A549 treated with ZK216348 at 1 μM for 4 hours (cell line): ENCODE results near the gene PCDHGA5. TPM values are rescaled to one million over a fixed set of nuclear protein-coding genes. Genes with fewer than 3 reads are reported as not detected.

Experiments
- total RNA-seq: library from RNA; stranded (reverse); fragments of 200-300 nt; extraction: Qiagen RNA extraction; gene quantifications from 5 replicates; pipeline ENCODE4 v1.2.3, GENCODE V29; 2022; ENCODE audit warnings: low read depth

The PCDHGA5 gene
- total RNA-seq, 1 experiment from 2014 or later = 0.18 TPM

GRCh38 chr5:141397756-141398551 is 34.0 kb downstream of the PCDHGA5 start, which contains the start of gene PCDHGB5:
Gene PCDHGB5, plus strand, starts transcription at chr5:141397947. Its CDS starts 181 bp downstream, at chr5:141398128.

GRCh38 chr5:141402553-141403243 is 38.7 kb downstream of the PCDHGA5 start, which contains the start of gene PCDHGA9:
Gene PCDHGA9, plus strand, starts transcription at chr5:141402778. Its CDS starts 175 bp downstream, at chr5:141402953.

GRCh38 chr5:141407790-141408505 is 44.0 kb downstream of the PCDHGA5 start, which contains the start of gene PCDHGB6:
Gene PCDHGB6, plus strand, starts transcription at chr5:141408021. Its CDS starts 182 bp downstream, at chr5:141408203.

GRCh38 chr5:141412854-141413539 is 49.0 kb downstream of the PCDHGA5 start, which contains the start of gene PCDHGA10:
Gene PCDHGA10, plus strand, starts transcription at chr5:141412987. Its CDS starts 189 bp downstream, at chr5:141413176.

Other genes with a start within 250 kb of the PCDHGA5 start
- 0.06 to 0.12 TPM (median 0.09 TPM) in 4 of 5 replicates, not detected in the other for gene PCDHB4, start 242.3 kb upstream of the PCDHGA5 start, total RNA-seq
- gene PCDHB5, start 229.0 kb upstream of the PCDHGA5 start, total RNA-seq = 1.2 to 2.1 TPM (median 1.4 TPM) in 5 replicates
- gene PCDHB6, start 214.1 kb upstream of the PCDHGA5 start, total RNA-seq = 0.62 to 1.1 TPM (median 0.85 TPM) in 5 replicates
- 0.06 TPM in 1 of 5 replicates, not detected in the others for gene PCDHB7, start 191.5 kb upstream of the PCDHGA5 start, total RNA-seq
- gene PCDHB8, start 186.4 kb upstream of the PCDHGA5 start, total RNA-seq = 0.20 to 0.40 TPM (median 0.37 TPM) in 4 of 5 replicates, not detected in the other
- 0.05 to 0.11 TPM (median 0.05 TPM) in 3 of 5 replicates, not detected in the others for gene PCDHB16, start 181.8 kb upstream of the PCDHGA5 start, total RNA-seq
- gene PCDHB9, start 177.0 kb upstream of the PCDHGA5 start, total RNA-seq = not detected in 5 replicates
- gene PCDHB10, start 171.8 kb upstream of the PCDHGA5 start, total RNA-seq = not detected in 5 replicates
- gene PCDHB11, start 164.5 kb upstream of the PCDHGA5 start, total RNA-seq = 0.05 to 0.20 TPM (median 0.08 TPM) in 4 of 5 replicates, not detected in the other
- gene PCDHB12, start 155.4 kb upstream of the PCDHGA5 start, total RNA-seq = not detected in 5 replicates
- gene PCDHB13, start 150.2 kb upstream of the PCDHGA5 start, total RNA-seq = 0.06 to 0.20 TPM (median 0.08 TPM) in 4 of 5 replicates, not detected in the other
- 0.11 to 0.13 TPM in 2 of 5 replicates, not detected in the others for gene PCDHB14, start 140.8 kb upstream of the PCDHGA5 start, total RNA-seq
- 0.09 to 0.14 TPM in 2 of 5 replicates, not detected in the others for gene PCDHB15, start 118.8 kb upstream of the PCDHGA5 start, total RNA-seq
- not detected in 5 replicates for gene SLC25A2, start 60.1 kb upstream of the PCDHGA5 start, total RNA-seq
- 59.2 to 89.1 TPM (median 72.2 TPM) in 5 replicates for gene TAF7, start 43.4 kb upstream of the PCDHGA5 start, total RNA-seq
- gene PCDHGA1, start 33.6 kb upstream of the PCDHGA5 start, total RNA-seq = 0.22 to 0.40 TPM (median 0.30 TPM) in 5 replicates
- gene PCDHGA2, start 25.4 kb upstream of the PCDHGA5 start, total RNA-seq = 0.37 to 0.79 TPM (median 0.54 TPM) in 5 replicates
- gene PCDHGA3, start 20.3 kb upstream of the PCDHGA5 start, total RNA-seq = not detected in 5 replicates
- gene PCDHGB1, start 14.1 kb upstream of the PCDHGA5 start, total RNA-seq = 1.1 to 1.9 TPM (median 1.8 TPM) in 5 replicates
- 0.11 to 0.23 TPM (median 0.17 TPM) in 5 replicates for gene PCDHGA4, start 9.1 kb upstream of the PCDHGA5 start, total RNA-seq
- gene PCDHGB2, start 4.2 kb upstream of the PCDHGA5 start, total RNA-seq = 0.11 to 0.17 TPM (median 0.15 TPM) in 3 of 5 replicates, not detected in the others
- gene PCDHGB3, start 6.1 kb downstream of the PCDHGA5 start, total RNA-seq = 0.12 to 0.29 TPM (median 0.27 TPM) in 5 replicates
- 0.05 to 0.29 TPM (median 0.20 TPM) in 5 replicates for gene PCDHGA6, start 9.7 kb downstream of the PCDHGA5 start, total RNA-seq
- 0.77 to 1.0 TPM (median 0.98 TPM) in 5 replicates for gene PCDHGA7, start 18.6 kb downstream of the PCDHGA5 start, total RNA-seq
- 0.74 to 1.1 TPM (median 0.90 TPM) in 5 replicates for gene PCDHGB4, start 23.5 kb downstream of the PCDHGA5 start, total RNA-seq
- 0.02 to 0.06 TPM (median 0.04 TPM) in 3 of 5 replicates, not detected in the others for gene PCDHGA8, start 28.5 kb downstream of the PCDHGA5 start, total RNA-seq
- gene PCDHGB5, start 33.8 kb downstream of the PCDHGA5 start, total RNA-seq = 1.9 to 2.5 TPM (median 2.1 TPM) in 5 replicates
- 0.09 TPM in 1 of 5 replicates, not detected in the others for gene PCDHGA9, start 38.6 kb downstream of the PCDHGA5 start, total RNA-seq
- gene PCDHGB6, start 43.9 kb downstream of the PCDHGA5 start, total RNA-seq = 0.07 to 0.12 TPM (median 0.08 TPM) in 4 of 5 replicates, not detected in the other
- gene PCDHGA10, start 48.8 kb downstream of the PCDHGA5 start, total RNA-seq = not detected in 5 replicates
- 0.05 to 0.08 TPM (median 0.06 TPM) in 3 of 5 replicates, not detected in the others for gene PCDHGB7, start 53.5 kb downstream of the PCDHGA5 start, total RNA-seq
- 0.05 to 0.07 TPM in 2 of 5 replicates, not detected in the others for gene PCDHGA11, start 56.9 kb downstream of the PCDHGA5 start, total RNA-seq
- not detected in 5 replicates for gene PCDHGA12, start 66.3 kb downstream of the PCDHGA5 start, total RNA-seq
- 5.1 to 7.1 TPM (median 6.4 TPM) in 5 replicates for gene PCDHGC3, start 111.8 kb downstream of the PCDHGA5 start, total RNA-seq
- gene PCDHGC4, start 120.9 kb downstream of the PCDHGA5 start, total RNA-seq = not detected in 5 replicates
- gene PCDHGC5, start 124.9 kb downstream of the PCDHGA5 start, total RNA-seq = not detected in 5 replicates